GM10266 (cell line): ENCODE measurements around the gene NFIX.

Experiments used
- DNase-seq: peaks from one replicate; pipeline ENCODE4 v3.0.0; 2012; ENCODE audit errors: extremely low spot score
- TF ChIP-seq, protein P1 (sequence below): IDR thresholded peaks from 2 replicates; pipeline ENCODE4 v1.5.1; 2012; ENCODE audit warnings: mild to moderate bottlenecking, low read depth; ENCODE audit not compliant: control insufficient read depth, insufficient read depth; ENCODE audit errors: missing control alignments

Gene NFIX

DNA sequence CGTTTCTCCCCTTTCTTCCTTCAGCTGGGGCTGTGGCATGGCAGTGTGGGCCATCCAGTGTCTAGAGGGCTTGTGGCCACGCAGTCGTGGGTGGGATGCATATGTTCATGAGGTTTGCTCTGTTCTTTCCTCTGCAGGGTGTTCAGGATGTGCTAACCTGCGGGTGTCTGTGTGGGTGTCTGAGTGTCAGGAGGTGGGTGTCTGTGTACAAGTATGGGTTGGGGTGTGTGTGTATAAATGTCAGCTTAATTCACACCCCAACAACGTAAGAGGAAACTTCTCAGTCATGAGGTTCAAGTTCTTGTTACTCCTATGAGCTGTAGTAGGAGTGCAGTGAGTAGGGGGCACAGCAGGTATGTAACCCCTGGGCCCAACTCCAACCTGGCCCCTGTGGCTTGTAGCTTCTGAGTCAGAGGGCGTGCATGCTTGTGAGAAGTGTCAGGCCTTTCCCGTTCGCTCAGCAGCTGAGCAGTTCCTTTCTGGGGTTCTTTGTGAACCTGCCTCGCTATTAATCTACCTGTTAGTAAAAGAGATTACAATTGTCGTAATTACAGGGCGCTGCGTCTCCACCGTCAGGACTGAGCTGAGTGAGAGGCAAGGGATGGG is 49.1 kb downstream of the NFIX start:
- no peak for DNase-seq
- TF ChIP-seq, protein P1, sequence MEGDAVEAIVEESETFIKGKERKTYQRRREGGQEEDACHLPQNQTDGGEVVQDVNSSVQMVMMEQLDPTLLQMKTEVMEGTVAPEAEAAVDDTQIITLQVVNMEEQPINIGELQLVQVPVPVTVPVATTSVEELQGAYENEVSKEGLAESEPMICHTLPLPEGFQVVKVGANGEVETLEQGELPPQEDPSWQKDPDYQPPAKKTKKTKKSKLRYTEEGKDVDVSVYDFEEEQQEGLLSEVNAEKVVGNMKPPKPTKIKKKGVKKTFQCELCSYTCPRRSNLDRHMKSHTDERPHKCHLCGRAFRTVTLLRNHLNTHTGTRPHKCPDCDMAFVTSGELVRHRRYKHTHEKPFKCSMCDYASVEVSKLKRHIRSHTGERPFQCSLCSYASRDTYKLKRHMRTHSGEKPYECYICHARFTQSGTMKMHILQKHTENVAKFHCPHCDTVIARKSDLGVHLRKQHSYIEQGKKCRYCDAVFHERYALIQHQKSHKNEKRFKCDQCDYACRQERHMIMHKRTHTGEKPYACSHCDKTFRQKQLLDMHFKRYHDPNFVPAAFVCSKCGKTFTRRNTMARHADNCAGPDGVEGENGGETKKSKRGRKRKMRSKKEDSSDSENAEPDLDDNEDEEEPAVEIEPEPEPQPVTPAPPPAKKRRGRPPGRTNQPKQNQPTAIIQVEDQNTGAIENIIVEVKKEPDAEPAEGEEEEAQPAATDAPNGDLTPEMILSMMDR = no peak

DNA sequence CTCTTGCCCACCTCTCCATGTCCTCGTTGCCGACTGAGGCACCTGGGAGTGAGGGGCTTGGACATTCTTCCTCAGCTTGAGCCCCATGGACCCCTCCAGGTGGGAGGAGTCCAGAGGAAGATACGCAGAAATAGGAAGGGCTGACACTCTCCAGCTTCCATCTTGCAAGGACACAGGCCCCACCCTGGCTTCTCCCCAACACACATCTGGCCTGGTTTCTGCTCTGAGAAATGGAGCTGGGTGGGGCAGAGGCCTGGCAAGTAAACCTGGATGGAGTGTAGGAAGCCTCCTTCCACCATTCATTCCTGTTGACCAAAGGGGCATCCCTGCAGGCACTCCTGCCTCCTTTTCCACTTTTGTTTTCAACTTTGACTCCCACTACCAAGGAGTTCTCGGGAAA is 50.5 kb downstream of the NFIX start:
- TF ChIP-seq, protein P1 = no peak
- no peak for DNase-seq

DNA sequence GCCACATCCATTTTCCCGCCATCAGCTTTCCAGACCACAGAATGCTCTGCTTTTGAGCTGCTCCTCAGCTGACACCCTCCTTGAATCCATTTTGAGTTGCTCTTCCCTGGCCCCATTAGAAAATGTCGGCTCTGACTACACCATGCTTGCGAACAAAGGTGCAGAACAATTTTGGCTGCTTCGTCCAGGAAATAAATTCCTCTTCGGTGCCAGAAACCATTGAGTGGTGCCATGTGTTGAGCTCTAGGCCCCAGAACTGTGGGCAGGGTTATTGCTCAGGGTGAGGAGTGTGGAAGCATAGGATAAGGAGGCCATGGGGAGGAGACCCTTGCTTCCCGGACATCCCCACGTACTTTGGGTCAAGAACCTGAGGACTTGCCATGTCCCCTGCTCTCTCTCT is 52.1 kb downstream of the NFIX start:
- no peak for DNase-seq
- TF ChIP-seq, protein P1 = no peak

DNA sequence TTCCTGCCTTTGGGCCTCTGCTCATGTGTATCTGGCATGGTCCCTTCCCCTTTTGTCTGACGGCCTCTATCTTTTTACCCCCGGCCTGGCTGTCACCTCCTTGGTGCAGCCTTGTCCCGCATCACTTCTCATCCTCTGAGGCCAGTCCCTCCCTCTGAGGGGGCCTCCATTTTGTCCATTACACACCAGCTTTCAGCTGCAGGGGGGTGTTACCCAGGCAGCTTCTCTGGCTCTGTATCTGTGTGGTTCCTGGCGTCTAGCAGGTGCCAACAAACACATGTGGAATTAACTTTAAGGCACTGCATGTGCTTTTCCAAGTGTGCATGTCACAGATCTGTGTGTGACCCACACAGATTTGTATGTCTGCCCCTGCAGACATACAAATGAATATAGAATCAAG is 55.0 kb downstream of the NFIX start:
- DNase-seq = no peak
- TF ChIP-seq, protein P1 = no peak

DNA sequence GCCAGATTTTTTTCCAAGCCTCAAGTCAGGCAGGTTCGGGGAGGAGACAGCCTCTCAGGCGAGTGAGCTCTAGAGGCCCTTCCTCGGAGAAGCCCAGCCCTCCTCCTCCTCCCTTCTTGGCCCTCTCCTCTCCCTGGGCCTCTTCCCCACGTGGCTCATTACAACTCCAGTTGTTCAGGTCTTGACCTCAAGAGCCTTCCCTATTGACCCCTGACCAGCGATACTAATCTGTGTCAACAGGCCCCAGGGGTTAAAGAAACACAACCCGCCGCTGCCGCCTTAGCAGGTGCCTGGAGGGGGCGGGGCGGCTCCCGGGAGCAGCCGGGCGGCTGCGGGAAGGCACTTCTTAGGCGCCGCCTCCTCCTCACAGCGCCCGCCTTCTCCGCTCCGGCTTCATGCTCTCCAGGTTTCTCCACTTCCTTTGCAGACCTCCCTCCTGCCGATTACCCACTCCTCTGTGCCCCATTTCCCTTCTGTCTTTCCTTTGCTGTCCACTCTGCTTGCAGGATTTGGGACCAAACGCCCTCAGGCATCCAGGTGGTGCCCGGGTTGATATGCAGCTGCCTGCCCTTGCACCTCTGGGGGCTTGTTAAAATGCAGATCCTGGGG is 56.4 kb downstream of the NFIX start:
- TF ChIP-seq, protein P1 = no peak
- DNase-seq = no peak

DNA sequence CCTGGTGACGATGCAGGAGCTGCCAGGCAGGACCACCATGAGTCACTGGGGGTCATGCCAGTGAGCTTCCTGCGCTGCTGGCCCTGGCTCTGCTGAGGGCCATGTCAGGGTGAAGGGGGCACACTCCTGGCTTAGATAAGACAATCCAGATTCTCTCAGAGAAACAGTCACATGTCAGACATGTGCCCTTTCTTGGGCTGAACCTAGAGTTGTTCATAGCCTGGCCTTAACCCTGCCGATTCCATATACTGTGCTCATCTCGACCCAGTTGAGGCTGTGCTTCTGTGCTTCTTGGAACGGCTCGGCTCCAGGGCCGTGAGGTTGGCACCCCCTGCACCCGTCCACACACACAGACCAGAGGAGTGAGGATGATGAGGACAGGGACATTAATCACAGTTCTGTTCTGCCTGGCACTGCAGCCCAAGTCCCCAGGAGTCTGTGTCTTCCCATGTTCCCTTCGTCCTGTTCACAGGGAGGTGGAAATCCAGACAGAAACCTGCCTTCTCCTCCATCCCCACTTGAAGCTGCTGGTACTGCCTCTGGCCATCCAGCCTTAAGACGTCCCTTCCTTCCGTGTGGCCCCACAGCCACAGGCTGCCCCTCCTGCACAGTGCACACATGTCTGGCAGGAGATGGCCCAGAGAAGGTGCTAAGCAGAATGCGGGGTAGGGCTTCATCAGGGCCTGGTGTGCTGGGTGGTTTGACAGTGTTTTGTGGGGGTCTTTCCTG is 57.3 kb downstream of the NFIX start:
- DNase-seq = no peak
- TF ChIP-seq, protein P1 = no peak

DNA sequence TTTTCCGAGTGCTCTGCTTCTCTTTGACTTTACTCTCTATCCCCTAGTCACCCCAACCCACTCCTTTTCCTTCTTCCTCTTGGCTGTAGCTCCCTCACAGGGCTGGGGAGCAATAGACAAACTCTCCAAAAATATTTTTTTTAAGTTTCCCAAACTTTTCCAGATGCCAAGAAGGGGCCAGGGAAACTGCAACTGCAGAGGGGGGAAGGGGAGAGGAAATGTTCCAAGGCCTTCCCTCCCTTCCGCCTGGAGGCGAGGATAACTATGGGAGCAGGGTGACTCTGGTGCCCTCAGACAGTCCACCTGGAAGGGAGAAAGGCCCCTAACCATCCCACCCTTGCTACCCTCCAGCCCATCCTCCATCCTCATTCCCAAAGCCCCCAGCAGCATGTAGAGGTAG is 58.0 kb downstream of the NFIX start:
- no peak for DNase-seq
- TF ChIP-seq, protein P1 = no peak
